Hindlimb muscle (tissue), 1 donor: ENCODE results near the gene RAVER1. TPM values are rescaled to one million over a fixed set of nuclear protein-coding genes. Genes with fewer than 3 reads are reported as not detected.

ENCODE experiments used
- DNase-seq: peaks from one replicate; pipeline ENCODE4 v3.0.0-alpha.2; 2013
- polyA plus RNA-seq: library from polyadenylated mRNA; unstranded; fragments of 120-200 nt; gene quantifications from one replicate; pipeline ENCODE4 v1.2.1, GENCODE V29; 2013; ENCODE audit not compliant: insufficient read length

The RAVER1 gene
- polyA plus RNA-seq, 1 donor: 18.4 TPM

- DNase-seq: peak; percentile 80
Measured at GRCh38 chr19:10269333-10270179, 63.8 kb downstream of the RAVER1 start.

DNA sequence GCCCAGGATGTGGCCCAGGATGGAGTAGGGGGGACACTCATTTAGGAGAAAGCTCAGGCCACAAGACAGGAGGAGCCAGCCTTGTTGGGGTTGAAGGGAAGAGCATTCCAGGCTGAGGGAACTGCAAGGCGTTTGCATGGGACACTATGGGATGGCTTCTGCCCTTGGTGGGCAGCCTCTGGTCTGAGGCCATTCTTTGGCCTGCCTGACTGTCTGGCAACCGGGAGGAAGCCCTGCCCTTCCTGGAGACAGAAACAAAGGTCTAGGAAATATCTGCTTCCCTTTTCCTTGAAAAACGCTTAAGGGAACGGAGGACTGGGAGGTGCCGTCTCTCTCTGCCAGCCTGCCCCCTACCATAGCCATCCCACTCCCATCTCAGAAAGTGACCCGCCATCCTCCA, 65.3 kb downstream of the RAVER1 start:
- no peak for DNase-seq

DNA sequence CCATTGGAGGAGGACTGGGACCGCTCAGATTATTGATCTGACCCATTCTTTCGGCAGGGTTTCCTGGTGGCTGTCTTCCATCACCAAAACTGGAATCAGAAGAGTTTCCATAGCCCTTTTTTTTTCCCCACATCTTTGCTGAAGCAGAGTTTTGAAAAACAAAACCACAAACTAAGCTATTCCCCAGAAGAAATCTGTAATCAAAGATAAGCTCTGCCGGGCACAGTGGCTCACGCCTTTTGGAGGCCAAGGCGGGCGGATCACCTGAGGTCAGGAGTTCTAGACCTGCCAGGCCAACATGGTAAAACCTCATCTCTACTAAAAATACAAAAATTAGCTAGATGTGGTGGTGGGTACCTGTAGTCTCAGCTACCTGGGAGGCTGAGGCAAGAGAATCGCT, 66.6 kb downstream of the RAVER1 start:
- no peak for DNase-seq

Other genes starting within 250 kb of the RAVER1 start
- gene SHFL, start 247.2 kb downstream of the RAVER1 start, polyA plus RNA-seq: 10.7 TPM
- gene ANGPTL6, start 230.9 kb downstream of the RAVER1 start, polyA plus RNA-seq: 1.7 TPM
- 30.6 TPM for gene PPAN, start 227.2 kb downstream of the RAVER1 start, polyA plus RNA-seq
- gene P2RY11, start 221.8 kb downstream of the RAVER1 start, polyA plus RNA-seq: 11.7 TPM
- 287 TPM for gene EIF3G, start 213.6 kb downstream of the RAVER1 start, polyA plus RNA-seq
- 65.8 TPM for gene DNMT1, start 138.6 kb downstream of the RAVER1 start, polyA plus RNA-seq
- 10.8 TPM for gene S1PR2, start 102.2 kb downstream of the RAVER1 start, polyA plus RNA-seq
- gene MRPL4, start 81.3 kb downstream of the RAVER1 start, polyA plus RNA-seq: 36.0 TPM
- 9.5 TPM for gene ICAM1, start 62.4 kb downstream of the RAVER1 start, polyA plus RNA-seq
- gene ICAM4, start 46.6 kb downstream of the RAVER1 start, polyA plus RNA-seq: 0.45 TPM
- 0.23 TPM for gene ICAM5, start 43.6 kb downstream of the RAVER1 start, polyA plus RNA-seq
- 5.0 TPM for gene ZGLP1, start 23.7 kb downstream of the RAVER1 start, polyA plus RNA-seq
- gene FDX2, start 17.5 kb downstream of the RAVER1 start, polyA plus RNA-seq: 19.4 TPM
- gene ICAM3, start 6.1 kb upstream of the RAVER1 start, polyA plus RNA-seq: 5.8 TPM
- 71.8 TPM for gene TYK2, start 47.0 kb upstream of the RAVER1 start, polyA plus RNA-seq
- gene CDC37, start 70.0 kb upstream of the RAVER1 start, polyA plus RNA-seq: 137 TPM
- 5.0 TPM for gene PDE4A, start 87.0 kb upstream of the RAVER1 start, polyA plus RNA-seq
- gene KEAP1, start 169.8 kb upstream of the RAVER1 start, polyA plus RNA-seq: 65.6 TPM
- 1.2 TPM for gene S1PR5, start 183.9 kb upstream of the RAVER1 start, polyA plus RNA-seq
- gene ATG4D, start 210.4 kb upstream of the RAVER1 start, polyA plus RNA-seq: 26.2 TPM
- gene KRI1, start 232.5 kb upstream of the RAVER1 start, polyA plus RNA-seq: 27.5 TPM
- 14.4 TPM for gene CDKN2D, start 235.4 kb upstream of the RAVER1 start, polyA plus RNA-seq